PC-3 (cell line): Measurements from ENCODE around the gene RNU1-1. TPM values are rescaled to one million over a fixed set of nuclear protein-coding genes. Genes with fewer than 3 reads are reported as not detected.
"Not testable (repeated sequence)": the region's sequence is repeated elsewhere in the genome, so short reads cannot be mapped to it uniquely, and the experiment has no call there.

Experiments used
- ATAC-seq: fragments of 200-7000 bp; cut with Tn5 transposase; 2 replicates; pipeline ENCODE4 v1.9.1; 2020; ENCODE audit warnings: mild to moderate bottlenecking, moderate library complexity
- BruUV-seq: library from RNA; stranded (reverse); fragments of 400-500 nt; replicated peaks from 2 replicates; lab custom pipeline; 2021; lab: Mats Ljungman, UMichigan
- CTCF ChIA-PET: fragments of 300-600 bp; sonication (Branson Sonifier 250); formaldehyde crosslinking; loops from one replicate; lab custom pipeline; 2022; ENCODE audit warnings: antibody characterized with exemption; lab: Charles Lee
- POLR2A ChIA-PET: fragments of 300-600 bp; sonication (Branson Sonifier 250); formaldehyde crosslinking; loops from one replicate; lab custom pipeline; 2022; ENCODE audit warnings: antibody characterized with exemption; ENCODE audit not compliant: unreplicated experiment; lab: Charles Lee
- DNase-seq: peaks from one replicate; pipeline ENCODE4 v3.0.0-alpha.2; 2015
- H2AFZ ChIP-seq: fragments of 300-600 bp; sonication (generic); 2 replicates; pipeline ENCODE4 v1.6.0; 2016; ENCODE audit warnings: antibody characterized with exemption, low read length
- H3F3A ChIP-seq: fragments of 300-600 bp; sonication (generic); one replicate; pipeline ENCODE4 v1.6.0; 2017; ENCODE audit warnings: antibody characterized with exemption, low read length, control low read depth, mild to moderate bottlenecking; ENCODE audit not compliant: unreplicated experiment
- H3K27ac ChIP-seq: fragments of 300-600 bp; sonication (generic); 2 replicates; pipeline ENCODE4 v1.5.1; 2016; ENCODE audit warnings: mild to moderate bottlenecking, low read length
- H3K27me3 ChIP-seq: fragments of 300-600 bp; sonication (generic); 2 replicates; pipeline ENCODE4 v1.6.1; 2016; ENCODE audit warnings: low read length, mixed read lengths
- H3K36me3 ChIP-seq: fragments of 300-600 bp; sonication (generic); 2 replicates; pipeline ENCODE4 v1.6.1; 2016; ENCODE audit warnings: low read depth, mixed run types, low read length, mixed read lengths
- H3K4me1 ChIP-seq: fragments of 300-600 bp; sonication (generic); 2 replicates; pipeline ENCODE4 v1.5.1; 2016; ENCODE audit warnings: low read length; ENCODE audit not compliant: insufficient read depth
- H3K4me2 ChIP-seq: fragments of 300-600 bp; sonication (generic); 2 replicates; pipeline ENCODE4 v1.6.0; 2016; ENCODE audit warnings: low read length
- H3K4me3 ChIP-seq: fragments of 300-600 bp; sonication (generic); 2 replicates; pipeline ENCODE4 v1.5.1; 2016; ENCODE audit warnings: mild to moderate bottlenecking, low read length, mixed read lengths
- H3K79me2 ChIP-seq: fragments of 300-600 bp; sonication (generic); 2 replicates; pipeline ENCODE4 v1.6.1; 2017; ENCODE audit warnings: low read length, mixed read lengths
- H3K9ac ChIP-seq: fragments of 300-600 bp; sonication (generic); 2 replicates; pipeline ENCODE4 v1.6.0; 2016; ENCODE audit warnings: mild to moderate bottlenecking, low read length
- H3K9me2 ChIP-seq: fragments of 300-600 bp; sonication (generic); replicated peaks from 2 replicates; pipeline ENCODE4 v1.6.1; 2016; ENCODE audit warnings: mixed run types, low read length, mixed read lengths
- H3K9me3 ChIP-seq: fragments of 300-600 bp; sonication (generic); 2 replicates; pipeline ENCODE4 v1.6.1; 2016; ENCODE audit warnings: low read length, mixed read lengths
- H4K20me1 ChIP-seq: fragments of 300-600 bp; sonication (generic); 2 replicates; pipeline ENCODE4 v1.6.1; 2016; ENCODE audit warnings: low read length, mixed read lengths
- intact Hi-C: fragments of 100-400 bp; cut with micrococcal nuclease; formaldehyde crosslinking; loops from 2 replicates; pipeline ENCODE4 v1.9.0; 2023
- total RNA-seq: library from RNA; depleted of rRNA; stranded (reverse); fragments of >200 nt; gene quantifications from 2 replicates; pipeline ENCODE4 v1.2.3, GENCODE V29; 2014

RNU1-1 gene
- total RNA-seq, 1 experiment from 2014 or later: under 0.01 TPM

- H3K36me3 ChIP-seq, H3K27ac ChIP-seq, H3K9me3 ChIP-seq, H3K9ac ChIP-seq, DNase-seq, intact Hi-C loops, H3K79me2 ChIP-seq, ATAC-seq, H2AFZ ChIP-seq, POLR2A ChIA-PET, BruUV-seq, CTCF ChIA-PET, H3K27me3 ChIP-seq, H3K4me1 ChIP-seq, H4K20me1 ChIP-seq, H3K4me3 ChIP-seq, H3F3A ChIP-seq, H3K9me2 ChIP-seq, H3K4me2 ChIP-seq: not testable (repeated sequence)
Measured at GRCh38 chr1:16536796-16537195, 22.7 kb upstream of the RNU1-1 start.

GRCh38 chr1:16535898-16536297 is 21.8 kb upstream of the RNU1-1 start:
- BruUV-seq, H3K79me2 ChIP-seq, CTCF ChIA-PET, H3K9me2 ChIP-seq, H3K27ac ChIP-seq, ATAC-seq, H3K9ac ChIP-seq, H4K20me1 ChIP-seq, DNase-seq, H3K4me3 ChIP-seq, H3K4me1 ChIP-seq, POLR2A ChIA-PET, H2AFZ ChIP-seq, intact Hi-C loops, H3K36me3 ChIP-seq, H3K9me3 ChIP-seq, H3F3A ChIP-seq, H3K4me2 ChIP-seq, H3K27me3 ChIP-seq: not testable (repeated sequence)

GRCh38 chr1:16535487-16535886 is 21.4 kb upstream of the RNU1-1 start:
- H3K27ac ChIP-seq, H3K9me3 ChIP-seq, H3K9ac ChIP-seq, H3K27me3 ChIP-seq, intact Hi-C loops, H3K4me1 ChIP-seq, H3F3A ChIP-seq, POLR2A ChIA-PET, DNase-seq, H2AFZ ChIP-seq, ATAC-seq, H3K36me3 ChIP-seq, BruUV-seq, CTCF ChIA-PET, H3K79me2 ChIP-seq, H3K4me3 ChIP-seq, H3K9me2 ChIP-seq, H3K4me2 ChIP-seq, H4K20me1 ChIP-seq: not testable (repeated sequence)

DNA sequence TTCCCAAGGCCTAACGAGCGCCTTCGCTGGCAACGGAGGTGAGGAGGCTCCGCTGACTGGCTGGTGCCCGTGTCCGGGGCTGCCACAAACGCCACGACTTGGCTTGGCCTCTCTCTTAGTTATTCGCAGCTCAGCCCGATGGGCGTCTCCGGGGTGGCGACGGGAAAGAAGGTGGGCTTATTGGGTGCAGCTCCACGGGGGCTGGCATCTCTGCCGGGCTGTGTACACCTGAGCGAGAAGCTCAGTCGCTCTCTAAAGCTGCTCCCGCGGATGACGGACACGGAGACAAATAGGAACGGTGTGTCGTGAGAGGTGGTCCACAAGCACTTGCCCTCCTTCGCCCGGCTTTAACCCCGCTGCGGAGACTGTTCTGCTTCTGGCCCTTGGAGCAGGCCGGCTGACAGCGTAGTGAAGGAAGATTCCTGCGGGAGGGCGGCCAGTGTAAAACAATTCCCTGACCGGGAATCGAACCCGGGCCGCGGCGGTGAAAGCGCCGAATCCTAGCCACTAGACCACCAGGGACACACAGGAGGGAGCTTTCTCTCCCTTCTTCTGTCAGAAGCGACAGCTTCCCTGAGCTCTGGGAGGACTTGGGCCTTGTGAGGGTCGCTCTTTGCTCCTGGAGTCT is 20.9 kb upstream of the RNU1-1 start:
- not testable (repeated sequence) for H3K4me2 ChIP-seq

GRCh38 chr1:16534239-16534828 is 20.2 kb upstream of the RNU1-1 start:
- H4K20me1 ChIP-seq, H3K4me2 ChIP-seq, H2AFZ ChIP-seq, DNase-seq, H3K27ac ChIP-seq, H3K36me3 ChIP-seq, BruUV-seq, ATAC-seq, POLR2A ChIA-PET, intact Hi-C loops, H3F3A ChIP-seq, H3K27me3 ChIP-seq, H3K9ac ChIP-seq, H3K4me1 ChIP-seq, H3K9me2 ChIP-seq, CTCF ChIA-PET, H3K79me2 ChIP-seq, H3K9me3 ChIP-seq, H3K4me3 ChIP-seq: not testable (repeated sequence)

More for the DNA sequence above, 20.9 kb upstream of the RNU1-1 start:
- H4K20me1 ChIP-seq, H3K4me1 ChIP-seq, ATAC-seq, POLR2A ChIA-PET, H3K9me3 ChIP-seq, H3K4me3 ChIP-seq, H3K79me2 ChIP-seq, H3K9me2 ChIP-seq, H3K36me3 ChIP-seq, H2AFZ ChIP-seq, H3K27me3 ChIP-seq, H3K9ac ChIP-seq, BruUV-seq, DNase-seq, H3K27ac ChIP-seq, CTCF ChIA-PET, intact Hi-C loops, H3F3A ChIP-seq: not testable (repeated sequence)

- H3K9ac ChIP-seq, intact Hi-C loops, H3F3A ChIP-seq, H2AFZ ChIP-seq, H3K4me1 ChIP-seq, BruUV-seq, ATAC-seq, H3K9me3 ChIP-seq, CTCF ChIA-PET, H4K20me1 ChIP-seq, H3K36me3 ChIP-seq, H3K27me3 ChIP-seq, DNase-seq, H3K4me3 ChIP-seq, H3K4me2 ChIP-seq, POLR2A ChIA-PET, H3K79me2 ChIP-seq, H3K27ac ChIP-seq, H3K9me2 ChIP-seq: not testable (repeated sequence)
Measured at GRCh38 chr1:16532235-16532991, 18.3 kb upstream of the RNU1-1 start.
